ENCODE measurements around the gene WHRN. TPM values are rescaled to one million over a fixed set of nuclear protein-coding genes. Genes with fewer than 3 reads are reported as not detected.

Gene WHRN
- total RNA-seq, 2 experiments from 2014 or later, result 0.64 to 1.2 TPM

DNA sequence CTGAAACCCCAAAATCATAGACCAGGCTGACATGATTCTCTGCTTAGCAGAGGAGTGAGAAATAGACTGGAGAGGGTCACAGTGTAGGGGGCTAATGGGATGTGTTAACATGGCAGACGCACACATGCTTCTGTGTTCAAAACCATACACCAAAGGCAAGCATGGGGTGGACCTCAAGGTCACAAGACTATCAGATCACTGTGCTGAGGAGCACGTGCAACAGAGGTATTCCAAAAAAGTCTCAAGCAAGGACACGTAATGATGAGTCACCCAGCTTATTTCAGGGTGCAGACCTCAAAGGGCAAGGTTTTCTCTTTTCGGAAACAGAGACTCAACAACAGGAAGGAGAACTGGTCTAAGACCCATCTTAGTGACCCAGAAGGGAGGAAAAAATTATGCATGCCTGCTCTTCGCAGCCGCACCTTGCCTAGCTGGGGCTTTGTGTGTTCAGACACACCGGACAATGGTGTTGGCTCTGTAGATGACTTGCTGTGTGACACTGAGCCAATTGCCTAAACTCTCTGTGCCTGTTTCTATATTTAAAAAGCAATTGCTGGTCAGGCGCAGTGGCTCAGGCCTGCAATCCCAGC is 20.3 kb downstream of the WHRN start:
- H3K27me3 Mint-ChIP-seq, result no peaks in the 10 kb centered on the region
- no peaks in the 10 kb centered on the region for H3K9me3 Mint-ChIP-seq
- no peak overlapping the region for H3K4me3 Mint-ChIP-seq
- ChIA-PET POLR2A (no interaction called here), CTCF (interaction anchor here (1.2 to 2.8 kb wide), 9 partner anchors 8 to 168 kb away, joined by 3 to 9 read pairs (median 5); partner anchors contain the start of gene ATP6V1G1)
- DNase-seq, result peak; percentile 30
- no peaks in the 10 kb centered on the region for H3K36me3 Mint-ChIP-seq (ENCODE audit: low read depth)
- H3K27ac Mint-ChIP-seq, result peak overlapping the region; percentile 69
- peaks cover 29% of the 10 kb centered on the region for H3K4me1 Mint-ChIP-seq

DNA sequence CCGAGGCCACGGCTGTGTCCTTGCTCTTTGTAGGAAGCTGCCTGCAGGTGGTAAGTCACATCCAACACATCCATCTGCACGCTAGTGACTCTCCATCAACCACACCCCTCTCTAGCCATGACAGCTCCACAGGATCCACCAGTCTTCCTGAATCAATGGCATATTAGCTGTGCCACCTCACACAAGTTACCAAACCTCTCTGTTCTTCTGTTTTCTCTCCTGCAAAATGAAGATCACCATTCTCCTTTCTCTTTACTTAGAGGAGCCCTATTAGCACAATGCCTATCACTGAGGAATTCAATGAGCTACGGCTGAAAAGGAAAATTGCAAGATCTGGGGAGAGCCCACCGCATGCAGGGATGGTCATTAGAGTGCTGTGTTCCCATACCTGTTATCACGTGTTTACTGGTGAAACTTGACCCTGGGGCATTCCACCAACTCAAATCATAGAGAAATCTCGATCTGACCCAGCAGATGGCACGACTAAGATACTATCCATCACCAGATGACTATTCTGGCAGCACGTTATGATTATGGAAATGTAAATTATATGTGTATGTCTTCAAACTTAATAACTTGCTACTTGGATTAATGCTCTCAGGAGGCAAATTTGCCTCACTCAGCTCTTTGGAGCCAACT is 20.9 kb downstream of the WHRN start:
- H3K4me3 Mint-ChIP-seq, result no peak overlapping the region
- DNase-seq, result no peak
- peaks cover 29% of the 10 kb centered on the region for H3K4me1 Mint-ChIP-seq
- H3K27me3 Mint-ChIP-seq, result no peaks in the 10 kb centered on the region
- CTCF ChIA-PET, result interaction anchor here (1.2 to 2.6 kb wide), 8 partner anchors 8 to 169 kb away, joined by 3 to 9 read pairs (median 5); partner anchors contain the start of gene ATP6V1G1
- POLR2A ChIA-PET, result no interaction called here
- H3K9me3 Mint-ChIP-seq, result no peaks in the 10 kb centered on the region
- peak overlapping the region; percentile 69 for H3K27ac Mint-ChIP-seq
- H3K36me3 Mint-ChIP-seq (ENCODE audit: low read depth), result no peaks in the 10 kb centered on the region

DNA sequence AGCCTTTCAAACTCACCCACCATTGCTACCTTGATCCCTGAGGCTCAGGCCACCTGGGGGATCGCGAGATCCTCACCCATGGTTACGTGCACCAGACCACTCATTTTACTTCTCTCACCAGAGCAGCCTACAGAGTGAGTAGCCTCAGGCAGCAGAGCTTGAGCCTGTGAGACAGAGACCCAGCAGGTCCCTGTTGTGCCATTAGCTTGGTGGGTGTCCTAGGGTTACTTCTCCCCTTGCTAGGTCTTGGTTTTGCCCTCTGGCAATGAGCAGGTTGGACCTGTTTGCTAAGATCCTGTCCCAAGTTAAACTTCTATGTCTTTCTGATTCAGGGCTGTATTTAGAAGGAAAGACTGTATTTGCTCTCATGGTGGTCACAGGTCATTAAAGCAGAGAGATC is 21.8 kb downstream of the WHRN start:
- Mint-ChIP-seq H3K9me3 (no peaks in the 10 kb centered on the region), H3K27ac (no peak overlapping the region), H3K36me3 (ENCODE audit: low read depth) (no peaks in the 10 kb centered on the region), H3K4me1 (peaks cover 29% of the 10 kb centered on the region), H3K27me3 (no peaks in the 10 kb centered on the region), H3K4me3 (no peak overlapping the region)
- CTCF ChIA-PET, result interaction anchor here (0.9 to 2.6 kb wide), 4 partner anchors 8 to 170 kb away, joined by 3 to 9 read pairs (median 4); partner anchors contain the start of gene ATP6V1G1
- POLR2A ChIA-PET, result no interaction called here
- DNase-seq, result no peak

DNA sequence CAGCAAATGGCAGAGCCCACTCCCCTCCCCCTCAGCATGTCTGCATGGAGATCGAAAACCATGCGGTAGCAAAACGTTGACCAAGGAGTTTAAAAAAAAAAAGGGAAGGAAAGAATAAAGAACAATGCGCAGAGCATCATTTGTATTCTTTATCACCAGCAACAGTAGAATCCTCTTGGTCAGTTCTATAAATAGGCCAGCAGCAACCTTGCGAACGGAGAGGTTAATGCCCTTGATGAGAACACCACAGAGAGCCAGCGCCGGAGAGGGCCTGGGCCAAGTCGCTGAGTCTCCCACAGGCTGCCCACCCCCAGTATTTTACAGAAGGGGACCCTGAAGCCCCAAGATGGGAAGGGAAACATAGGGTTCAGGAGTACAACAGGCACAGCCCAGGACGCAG is 22.7 kb downstream of the WHRN start:
- Mint-ChIP-seq H3K36me3 (ENCODE audit: low read depth) (no peaks in the 10 kb centered on the region), H3K4me1 (peaks cover 28% of the 10 kb centered on the region), H3K9me3 (no peaks in the 10 kb centered on the region), H3K27ac (no peak overlapping the region), H3K27me3 (no peaks in the 10 kb centered on the region), H3K4me3 (no peak overlapping the region)
- ChIA-PET POLR2A (no interaction called here), CTCF (no interaction called here)
- DNase-seq, result no peak

DNA sequence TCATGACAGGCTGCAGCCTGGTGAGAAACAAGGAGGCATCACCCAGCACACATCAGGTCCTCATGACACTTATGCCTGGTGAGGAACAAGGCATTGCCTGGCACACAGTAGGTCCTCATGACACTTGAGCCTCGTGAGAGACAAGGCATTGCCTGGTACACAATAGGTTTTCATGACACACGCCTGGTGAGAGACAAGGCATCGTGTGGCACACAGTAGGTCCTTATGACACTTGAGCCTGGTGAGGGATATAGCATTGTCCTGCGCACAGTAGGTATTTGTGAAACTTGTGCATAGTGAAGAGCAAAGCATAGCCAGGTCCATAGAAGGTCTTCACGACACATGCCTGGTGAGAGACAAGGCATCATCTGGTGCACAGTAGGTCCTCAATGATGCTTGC is 23.5 kb downstream of the WHRN start:
- H3K27me3 Mint-ChIP-seq, result no peaks in the 10 kb centered on the region
- CTCF ChIA-PET, result no interaction called here
- H3K9me3 Mint-ChIP-seq, result no peaks in the 10 kb centered on the region
- POLR2A ChIA-PET, result no interaction called here
- H3K27ac Mint-ChIP-seq, result no peak overlapping the region
- no peak overlapping the region for H3K4me3 Mint-ChIP-seq
- DNase-seq, result no peak
- H3K36me3 Mint-ChIP-seq (ENCODE audit: low read depth), result no peaks in the 10 kb centered on the region
- H3K4me1 Mint-ChIP-seq, result peaks cover 24% of the 10 kb centered on the region

DNA sequence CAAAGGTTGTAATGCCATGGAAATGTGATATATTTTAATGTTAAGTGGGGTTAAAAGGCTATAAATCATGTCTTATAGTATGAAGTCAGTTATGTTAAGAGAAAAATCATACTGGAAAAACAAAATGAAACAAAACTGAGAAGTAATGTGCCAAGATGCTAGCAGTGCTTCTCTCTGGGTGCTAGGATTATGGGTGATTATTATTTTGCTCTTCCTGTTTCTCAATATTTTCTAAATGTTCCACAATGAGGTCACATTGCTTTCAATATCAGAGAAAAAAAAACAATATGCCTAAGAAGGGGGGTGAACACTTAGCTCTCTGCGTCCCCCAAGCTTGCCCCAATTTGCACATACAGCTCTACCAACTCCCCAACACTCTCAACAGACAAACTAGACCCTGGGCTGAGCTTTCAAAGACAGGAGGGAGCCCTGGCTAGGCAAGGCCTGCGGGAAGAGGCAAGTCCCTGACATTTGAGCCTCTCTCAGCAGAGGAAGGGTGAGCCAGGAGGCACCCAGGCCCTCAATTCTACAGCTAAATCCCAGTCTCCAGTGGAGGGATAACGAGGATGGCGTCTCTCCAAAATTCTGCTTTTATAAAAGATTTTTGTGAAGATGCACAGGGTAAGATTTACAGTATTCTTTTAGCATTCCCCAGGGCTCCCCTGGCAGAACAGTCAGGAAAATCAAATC is 24.4 kb downstream of the WHRN start:
- Mint-ChIP-seq H3K36me3 (ENCODE audit: low read depth) (no peaks in the 10 kb centered on the region), H3K4me1 (peaks cover 19% of the 10 kb centered on the region), H3K27me3 (no peaks in the 10 kb centered on the region), H3K9me3 (no peaks in the 10 kb centered on the region), H3K4me3 (no peak overlapping the region), H3K27ac (no peak overlapping the region)
- DNase-seq, result no peak
- CTCF ChIA-PET, result no interaction called here
- POLR2A ChIA-PET, result interaction anchor here (0.6 kb wide), 1 partner anchor 31 kb away, joined by 3 read pairs; no protein-coding TSS in a partner anchor

DNA sequence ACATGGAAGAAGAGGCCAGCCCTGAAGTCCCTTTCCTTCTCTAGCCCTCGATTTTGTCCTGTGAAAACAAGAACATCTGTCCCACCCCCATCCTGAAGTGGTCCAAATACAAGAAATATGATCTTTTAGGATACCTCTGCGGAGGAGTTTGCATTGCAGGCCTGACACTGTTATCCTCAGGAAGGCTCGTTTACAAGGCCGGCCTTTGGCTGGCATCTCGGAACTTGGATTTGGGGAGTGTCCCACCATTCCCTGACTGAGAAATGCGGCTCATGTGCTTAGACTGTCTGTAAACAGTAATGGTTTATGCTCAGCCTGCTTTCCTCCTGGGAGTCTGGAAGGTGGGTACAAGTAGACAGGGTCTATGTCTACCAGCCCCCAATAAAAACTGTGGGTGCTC is 26.4 kb downstream of the WHRN start:
- Mint-ChIP-seq H3K9me3 (no peaks in the 10 kb centered on the region), H3K4me1 (peaks cover 18% of the 10 kb centered on the region), H3K27ac (no peak overlapping the region), H3K4me3 (no peak overlapping the region), H3K27me3 (no peaks in the 10 kb centered on the region), H3K36me3 (ENCODE audit: low read depth) (no peaks in the 10 kb centered on the region)
- no peak for DNase-seq
- POLR2A ChIA-PET, result no interaction called here
- CTCF ChIA-PET, result no interaction called here

DNA sequence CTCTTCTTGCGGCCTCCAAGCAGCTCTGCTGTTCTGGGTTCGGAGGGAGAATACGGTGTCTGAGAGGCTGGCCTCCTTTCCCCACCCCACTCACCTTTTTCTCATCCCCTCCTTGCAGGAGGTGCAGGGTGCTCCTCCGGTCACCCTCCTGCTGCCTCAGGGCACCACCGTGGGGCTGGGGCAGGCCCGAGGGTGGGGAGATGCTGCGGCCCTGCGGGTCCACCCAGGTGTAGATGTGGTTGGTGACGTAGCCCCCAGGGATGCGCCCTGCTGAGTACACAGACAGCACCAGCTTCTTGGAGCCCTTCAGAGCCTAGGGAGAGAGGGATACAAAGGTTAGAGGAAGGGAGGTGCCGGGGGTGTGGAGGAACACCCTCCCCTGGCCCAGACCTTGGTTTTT is 26.8 kb downstream of the WHRN start:
- Mint-ChIP-seq H3K9me3 (no peaks in the 10 kb centered on the region), H3K36me3 (ENCODE audit: low read depth) (no peaks in the 10 kb centered on the region), H3K27ac (no peak overlapping the region), H3K4me3 (no peak overlapping the region), H3K27me3 (no peaks in the 10 kb centered on the region), H3K4me1 (peaks cover 18% of the 10 kb centered on the region)
- POLR2A ChIA-PET, result no interaction called here
- CTCF ChIA-PET, result no interaction called here
- DNase-seq, result no peak

DNA sequence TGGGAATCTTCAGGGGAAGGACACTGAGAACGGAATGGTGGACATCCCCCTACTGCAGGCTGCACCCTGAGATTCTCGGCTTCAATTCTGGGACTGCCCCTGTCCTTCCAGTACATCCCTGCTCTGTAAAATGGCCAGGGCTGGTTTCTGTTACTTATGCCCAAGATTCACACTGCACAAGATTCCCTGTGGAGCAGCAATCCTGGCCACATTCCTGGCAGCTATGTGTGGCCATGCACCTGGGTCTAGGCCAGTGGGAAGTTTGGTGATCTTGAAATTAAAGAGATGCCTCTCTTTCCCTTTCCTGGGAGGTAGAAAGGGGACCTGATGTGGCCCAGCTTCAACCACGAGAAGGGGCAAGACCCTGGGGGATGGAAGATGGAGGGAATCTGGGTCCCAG is 27.6 kb downstream of the WHRN start:
- CTCF ChIA-PET, result no interaction called here
- no peak for DNase-seq
- Mint-ChIP-seq H3K4me3 (no peak overlapping the region), H3K4me1 (peaks cover 18% of the 10 kb centered on the region), H3K27ac (no peak overlapping the region), H3K36me3 (ENCODE audit: low read depth) (no peaks in the 10 kb centered on the region), H3K27me3 (no peaks in the 10 kb centered on the region), H3K9me3 (no peaks in the 10 kb centered on the region)
- POLR2A ChIA-PET, result no interaction called here

DNA sequence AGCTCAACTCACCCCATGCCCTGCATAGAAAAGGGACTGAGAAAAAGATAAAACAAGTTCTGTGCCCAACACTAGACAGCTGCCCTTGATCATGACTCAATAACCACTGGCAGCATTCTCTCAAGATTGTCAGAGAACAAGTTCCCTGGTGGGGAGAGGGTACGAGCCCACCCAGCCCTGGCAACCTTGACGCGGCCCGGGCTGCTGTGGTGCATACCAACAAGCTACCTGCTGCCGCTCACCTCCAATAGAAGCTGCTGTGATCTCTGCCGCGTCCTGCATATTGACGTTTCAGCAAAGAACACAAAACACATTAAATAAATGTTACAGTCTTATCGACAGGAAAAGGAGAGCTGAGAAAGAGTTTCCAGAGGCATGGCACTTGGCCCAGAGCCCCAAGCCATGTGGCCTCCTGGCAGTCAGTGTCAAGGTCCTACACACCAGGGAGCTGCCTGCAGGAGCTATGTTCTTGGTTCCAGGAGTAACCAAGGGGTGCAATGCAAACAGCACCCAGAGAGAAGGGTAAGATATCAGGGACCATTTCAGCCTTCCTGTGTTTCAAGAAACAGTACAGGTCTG is 28.3 kb downstream of the WHRN start:
- H3K4me1 Mint-ChIP-seq, result peaks cover 18% of the 10 kb centered on the region
- no peak overlapping the region for H3K4me3 Mint-ChIP-seq
- no peak overlapping the region for H3K27ac Mint-ChIP-seq
- no peak for DNase-seq
- ChIA-PET CTCF (interaction anchor here (1.4 to 1.7 kb wide), 2 partner anchors 8 to 83 kb away, joined by 3 to 5 read pairs; no protein-coding TSS in a partner anchor), POLR2A (no interaction called here)
- no peaks in the 10 kb centered on the region for H3K27me3 Mint-ChIP-seq
- H3K36me3 Mint-ChIP-seq (ENCODE audit: low read depth), result no peaks in the 10 kb centered on the region
- no peaks in the 10 kb centered on the region for H3K9me3 Mint-ChIP-seq

DNA sequence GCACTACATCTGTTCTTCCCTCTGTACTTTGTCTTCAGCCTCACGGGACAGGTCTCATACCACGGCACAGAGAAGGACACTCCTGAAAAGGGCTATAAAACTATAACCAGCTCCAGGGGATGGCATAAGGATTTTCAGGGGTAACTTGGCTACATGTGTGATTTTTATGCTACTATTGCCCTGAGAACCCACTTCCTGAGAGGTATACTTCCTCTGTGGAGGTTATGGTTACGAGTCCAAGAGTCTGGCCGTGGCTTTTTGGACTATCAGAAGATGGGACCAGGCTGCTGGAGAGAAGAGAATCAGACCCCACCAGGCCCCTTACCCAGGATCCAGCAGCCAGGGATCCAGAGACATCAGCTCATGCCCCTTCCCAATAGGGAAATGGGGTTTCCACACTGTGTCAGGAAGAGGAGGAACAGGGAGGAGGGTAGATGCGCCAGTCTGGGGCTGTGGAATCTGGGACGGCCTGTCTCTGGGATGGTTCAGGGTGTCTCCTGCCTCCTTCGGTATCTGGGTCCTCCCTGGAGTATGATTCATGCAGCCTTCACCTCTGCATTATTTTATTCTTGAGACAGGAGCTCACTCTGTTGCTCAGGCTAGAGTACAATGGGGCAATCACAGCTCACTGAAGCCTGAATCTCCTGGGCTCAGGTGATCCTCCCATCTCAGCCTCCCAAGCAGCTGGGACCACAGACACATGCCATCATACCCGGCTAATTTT is 29.7 kb downstream of the WHRN start:
- POLR2A ChIA-PET, result no interaction called here
- H3K27ac Mint-ChIP-seq, result peak overlapping the region; percentile 32

DNA sequence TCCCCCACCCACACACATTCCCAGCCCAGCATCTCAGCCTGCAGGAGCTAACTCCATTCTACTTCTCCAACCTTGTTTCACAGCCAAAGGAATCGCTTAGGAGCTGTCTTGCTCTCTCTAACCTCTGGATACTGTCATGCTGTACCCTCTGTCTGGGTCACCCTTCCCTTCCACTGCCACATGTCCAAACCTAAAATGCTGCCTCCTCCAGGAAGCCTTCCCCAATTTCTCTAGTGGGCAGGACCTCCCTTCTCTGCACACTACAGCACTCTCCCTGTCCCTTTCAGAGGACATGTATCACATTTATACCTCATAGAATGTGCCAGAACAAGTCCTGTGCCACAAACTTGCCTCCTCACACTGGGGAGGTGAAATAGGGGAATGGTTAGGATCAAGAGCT is 30.8 kb downstream of the WHRN start:
- H3K4me1 Mint-ChIP-seq, result peaks cover 14% of the 10 kb centered on the region
- CTCF ChIA-PET, result interaction anchor here (0.7 to 2.2 kb wide), 5 partner anchors 9 to 179 kb away, joined by 3 to 8 read pairs (median 3); no protein-coding TSS in a partner anchor
- H3K27ac Mint-ChIP-seq, result no peak overlapping the region
- POLR2A ChIA-PET, result no interaction called here
- H3K4me3 Mint-ChIP-seq, result no peak overlapping the region
- H3K36me3 Mint-ChIP-seq (ENCODE audit: low read depth), result no peaks in the 10 kb centered on the region
- no peak for DNase-seq
- H3K27me3 Mint-ChIP-seq, result no peaks in the 10 kb centered on the region
- no peaks in the 10 kb centered on the region for H3K9me3 Mint-ChIP-seq

More for the DNA sequence above, 29.7 kb downstream of the WHRN start:
- Mint-ChIP-seq H3K9me3 (no peaks in the 10 kb centered on the region), H3K36me3 (ENCODE audit: low read depth) (no peaks in the 10 kb centered on the region), H3K4me1 (peaks cover 14% of the 10 kb centered on the region), H3K27me3 (no peaks in the 10 kb centered on the region), H3K4me3 (no peak overlapping the region)
- CTCF ChIA-PET, result interaction anchor here (0.5 to 1.7 kb wide), 7 partner anchors 8 to 84 kb away, joined by 3 to 5 read pairs (median 3); no protein-coding TSS in a partner anchor
- DNase-seq, result no peak

Measured in activated CD4-positive, alpha-beta T cell treated with anti-CD3 and anti-CD28 coated beads, Interleukin-2, amount 10 ng/mL, durations not matched to agents 7 days and 5 days (primary cell).